Ishikawa (cell line): ENCODE measurements around the gene PSG6.

Source experiments
- EGR1 ChIP-seq: IDR thresholded peaks from 2 replicates; pipeline ENCODE4 v1.6.1; 2012
- EP300 ChIP-seq: IDR thresholded peaks from 2 replicates; pipeline ENCODE4 v1.6.1; 2012; ENCODE audit warnings: borderline replicate concordance
- FOXM1 ChIP-seq: IDR thresholded peaks from 2 replicates; pipeline ENCODE4 v1.6.1; 2012; ENCODE audit warnings: low read depth, borderline replicate concordance
- RAD21 ChIP-seq: IDR thresholded peaks from 2 replicates; pipeline ENCODE4 v1.6.1; 2012; ENCODE audit warnings: low read depth
- TAF1 ChIP-seq: IDR thresholded peaks from 2 replicates; pipeline ENCODE4 v1.6.1; 2012; ENCODE audit warnings: low read depth, mild to moderate bottlenecking
- TEAD4 ChIP-seq: IDR thresholded peaks from 2 replicates; pipeline ENCODE4 v1.6.1; 2012
- YY1 ChIP-seq: IDR thresholded peaks from 2 replicates; pipeline ENCODE4 v1.6.1; 2012; ENCODE audit warnings: low read depth
- TF ChIP-seq, protein P1 (sequence below): IDR thresholded peaks from 2 replicates; pipeline ENCODE4 v1.6.1; 2012; ENCODE audit warnings: low read depth, mild to moderate bottlenecking
- TF ChIP-seq, protein P2 (sequence below): IDR thresholded peaks from 2 replicates; pipeline ENCODE4 v1.6.1; 2012

DNA sequence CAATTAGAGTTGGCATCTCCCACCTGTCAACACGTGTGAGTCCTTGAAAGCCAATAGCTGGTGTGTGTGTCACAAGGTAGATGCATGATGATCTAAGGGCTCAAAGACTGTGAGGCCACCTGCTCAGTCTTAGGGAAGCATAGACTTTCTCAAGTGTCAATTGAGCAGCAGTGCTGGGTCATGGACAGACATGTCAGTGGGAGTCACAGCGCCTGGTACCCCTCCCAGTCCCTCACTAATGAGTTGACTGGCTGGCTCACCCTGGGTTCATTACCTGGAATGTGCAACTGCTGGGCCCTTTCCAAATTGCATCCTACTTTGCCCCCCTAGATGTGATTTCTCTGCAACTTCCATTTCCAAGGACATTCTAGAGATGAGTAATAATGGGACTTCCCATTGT is 9.1 kb upstream of the PSG6 start:
- TF ChIP-seq EP300 (no peak), RAD21 (no peak), TAF1 (no peak), YY1 (no peak), EGR1 (no peak), TEAD4 (no peak), FOXM1 (no peak)
- TF ChIP-seq, protein P1, sequence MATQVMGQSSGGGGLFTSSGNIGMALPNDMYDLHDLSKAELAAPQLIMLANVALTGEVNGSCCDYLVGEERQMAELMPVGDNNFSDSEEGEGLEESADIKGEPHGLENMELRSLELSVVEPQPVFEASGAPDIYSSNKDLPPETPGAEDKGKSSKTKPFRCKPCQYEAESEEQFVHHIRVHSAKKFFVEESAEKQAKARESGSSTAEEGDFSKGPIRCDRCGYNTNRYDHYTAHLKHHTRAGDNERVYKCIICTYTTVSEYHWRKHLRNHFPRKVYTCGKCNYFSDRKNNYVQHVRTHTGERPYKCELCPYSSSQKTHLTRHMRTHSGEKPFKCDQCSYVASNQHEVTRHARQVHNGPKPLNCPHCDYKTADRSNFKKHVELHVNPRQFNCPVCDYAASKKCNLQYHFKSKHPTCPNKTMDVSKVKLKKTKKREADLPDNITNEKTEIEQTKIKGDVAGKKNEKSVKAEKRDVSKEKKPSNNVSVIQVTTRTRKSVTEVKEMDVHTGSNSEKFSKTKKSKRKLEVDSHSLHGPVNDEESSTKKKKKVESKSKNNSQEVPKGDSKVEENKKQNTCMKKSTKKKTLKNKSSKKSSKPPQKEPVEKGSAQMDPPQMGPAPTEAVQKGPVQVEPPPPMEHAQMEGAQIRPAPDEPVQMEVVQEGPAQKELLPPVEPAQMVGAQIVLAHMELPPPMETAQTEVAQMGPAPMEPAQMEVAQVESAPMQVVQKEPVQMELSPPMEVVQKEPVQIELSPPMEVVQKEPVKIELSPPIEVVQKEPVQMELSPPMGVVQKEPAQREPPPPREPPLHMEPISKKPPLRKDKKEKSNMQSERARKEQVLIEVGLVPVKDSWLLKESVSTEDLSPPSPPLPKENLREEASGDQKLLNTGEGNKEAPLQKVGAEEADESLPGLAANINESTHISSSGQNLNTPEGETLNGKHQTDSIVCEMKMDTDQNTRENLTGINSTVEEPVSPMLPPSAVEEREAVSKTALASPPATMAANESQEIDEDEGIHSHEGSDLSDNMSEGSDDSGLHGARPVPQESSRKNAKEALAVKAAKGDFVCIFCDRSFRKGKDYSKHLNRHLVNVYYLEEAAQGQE, result no peak
- TF ChIP-seq, protein P2, sequence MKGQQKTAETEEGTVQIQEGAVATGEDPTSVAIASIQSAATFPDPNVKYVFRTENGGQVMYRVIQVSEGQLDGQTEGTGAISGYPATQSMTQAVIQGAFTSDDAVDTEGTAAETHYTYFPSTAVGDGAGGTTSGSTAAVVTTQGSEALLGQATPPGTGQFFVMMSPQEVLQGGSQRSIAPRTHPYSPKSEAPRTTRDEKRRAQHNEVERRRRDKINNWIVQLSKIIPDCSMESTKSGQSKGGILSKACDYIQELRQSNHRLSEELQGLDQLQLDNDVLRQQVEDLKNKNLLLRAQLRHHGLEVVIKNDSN, result no peak
